HepG2 (cell line): ENCODE measurements around the gene ATG3. TPM values are rescaled to one million over a fixed set of nuclear protein-coding genes. Genes with fewer than 3 reads are reported as not detected.

Experiments
- ATAC-seq: fragments of 200-7000 bp; cut with Tn5 transposase; 3 replicates; pipeline ENCODE4 v1.9.1; 2020; ENCODE audit warnings: mild to moderate bottlenecking, moderate library complexity
- BruUV-seq: library from RNA; stranded (reverse); fragments of 400-500 nt; replicated peaks from 2 replicates; lab custom pipeline; 2021; lab: Mats Ljungman, UMichigan
- CTCF ChIA-PET: fragments of 300-600 bp; formaldehyde crosslinking; extraction: SDS; loops from one replicate; lab custom pipeline; 2021; ENCODE audit warnings: low total read pairs, inconsistent platforms, low intra/inter-chr PET ratio; lab: Yijun Ruan, JAX
- POLR2A ChIA-PET: fragments of 350-600 bp; sonication (Branson Sonifier 250); formaldehyde crosslinking; loops from one replicate; lab custom pipeline; 2020; ENCODE audit warnings: antibody characterized with exemption, inconsistent platforms; lab: Yijun Ruan, JAX
- DNase-seq: peaks from one replicate; pipeline ENCODE4 v3.0.0-alpha.2; 2015; ENCODE audit warnings: low spot score
- FAIRE-seq: peaks from 3 replicates; lab custom pipeline; 2011; peaks lifted over from hg19 to GRCh38; lab: Jason Lieb, UNC
- H2AFZ ChIP-seq: one replicate; pipeline ENCODE4 v1.6.1; 2011; ENCODE audit warnings: low read length, inconsistent platforms
- H3K27ac ChIP-seq: fragments of 300-600 bp; 3 replicates; pipeline ENCODE4 v1.8.0; 2011; ENCODE audit warnings: mixed run types, mild to moderate bottlenecking, mixed read lengths, low read length, inconsistent platforms; ENCODE audit not compliant: insufficient read depth; ENCODE audit errors: extremely low read length
- H3K27me3 ChIP-seq, 2 experiments: fragments of 200-600 bp in 1 of 2; 2 replicates in 1 of 2; 3 replicates in 1 of 2; pipeline versions ENCODE4 v1.6.0 to v1.8.0; 2011; ENCODE audit warnings: low read length in 2 of 2, mild to moderate bottlenecking in 2 of 2, moderate library complexity in 2 of 2, inconsistent platforms in 1 of 2; ENCODE audit not compliant: insufficient read depth in 2 of 2, control insufficient read depth in 1 of 2
- H3K36me3 ChIP-seq, 2 experiments: fragments of 200-600 bp in 1 of 2; replicated peaks in 1 of 2; 2 replicates in 1 of 2; 3 replicates in 1 of 2; pipeline versions ENCODE4 v1.5.1 to v1.8.0; 2011; ENCODE audit warnings: low read length in 2 of 2, inconsistent platforms in 1 of 2; ENCODE audit not compliant: insufficient read depth in 2 of 2, control insufficient read depth in 1 of 2
- H3K4me1 ChIP-seq: 2 replicates; pipeline ENCODE4 v1.5.1; 2012; ENCODE audit warnings: low read length, inconsistent platforms; ENCODE audit not compliant: insufficient read depth
- H3K4me2 ChIP-seq: 2 replicates; pipeline ENCODE4 v1.6.0; 2011; ENCODE audit warnings: low read depth, low read length, inconsistent platforms
- H3K4me3 ChIP-seq, 3 experiments: fragments of 200-600 bp in 1 of 3; sonication (generic), shearing (Covaris generic) in 1 of 3; replicated peaks in 1 of 3; 2 replicates each; pipeline ENCODE4 v1.5.1; 2011 to 2016; ENCODE audit warnings: low read length in 3 of 3, inconsistent platforms in 2 of 3, low read depth in 2 of 3, mild to moderate bottlenecking in 2 of 3, control low read depth in 1 of 3, mixed read lengths in 1 of 3; ENCODE audit not compliant: insufficient read depth in 1 of 3
- H3K79me2 ChIP-seq: one replicate; pipeline ENCODE4 v1.6.1; 2011; ENCODE audit warnings: low read length, inconsistent platforms; ENCODE audit not compliant: insufficient read depth
- H3K9ac ChIP-seq: 2 replicates; pipeline ENCODE4 v1.6.0; 2011; ENCODE audit warnings: mild to moderate bottlenecking, low read depth, low read length, inconsistent platforms; ENCODE audit not compliant: insufficient read depth
- H3K9me3 ChIP-seq: 2 replicates; pipeline ENCODE4 v1.5.1; 2012; ENCODE audit warnings: mild to moderate bottlenecking, low read length
- H4K20me1 ChIP-seq: 2 replicates; pipeline ENCODE4 v1.6.0; 2011; ENCODE audit warnings: inconsistent platforms, mild to moderate bottlenecking, low read length, moderate library complexity; ENCODE audit not compliant: insufficient read depth
- CHCHD3 ChIP-seq: sonication (generic); formaldehyde crosslinking; IDR thresholded peaks from 2 replicates; pipeline ENCODE4 v1.8.0; 2022; ENCODE audit warnings: mild to moderate bottlenecking, missing genetic modification reagents, moderate library complexity
- HIVEP1 ChIP-seq: sonication (generic); formaldehyde crosslinking; IDR thresholded peaks from 2 replicates; pipeline ENCODE4 v1.4.0; 2020; ENCODE audit warnings: mild to moderate bottlenecking, missing genetic modification reagents
- MIXL1 ChIP-seq: IDR thresholded peaks from 2 replicates; pipeline ENCODE4 v1.6.1; 2016
- MTERF4 ChIP-seq: sonication (generic); formaldehyde crosslinking; IDR thresholded peaks from 2 replicates; pipeline ENCODE4 v1.8.0; 2023; ENCODE audit warnings: mild to moderate bottlenecking, missing genetic modification reagents
- MXI1 ChIP-seq: IDR thresholded peaks from 3 replicates; pipeline ENCODE4 v1.6.1; 2012; ENCODE audit warnings: low read depth, low read length, inconsistent platforms, borderline replicate concordance
- NR0B2 ChIP-seq: sonication (generic); formaldehyde crosslinking; IDR thresholded peaks from 2 replicates; pipeline ENCODE4 v1.4.0; 2020; ENCODE audit warnings: mild to moderate bottlenecking, missing genetic modification reagents
- STAG1 ChIP-seq: sonication (generic); formaldehyde crosslinking; IDR thresholded peaks from 2 replicates; pipeline ENCODE4 v1.4.0; 2020; ENCODE audit warnings: missing genetic modification reagents
- TFDP1 ChIP-seq: IDR thresholded peaks from 2 replicates; pipeline ENCODE4 v1.6.1; 2016; ENCODE audit warnings: missing compliant biosample characterization, missing genetic modification reagents, borderline replicate concordance
- TP53 ChIP-seq: sonication (generic); formaldehyde crosslinking; conservative IDR thresholded peaks from 2 replicates; pipeline ENCODE4 v1.4.0; 2020; ENCODE audit warnings: missing genetic modification reagents
- XRCC5 ChIP-seq: fragments of 200-400 bp; formaldehyde crosslinking; optimal IDR thresholded peaks from 2 replicates; pipeline ENCODE3; 2017; ENCODE audit warnings: mild to moderate bottlenecking, low read length
- ZMAT3 ChIP-seq: sonication (generic); formaldehyde crosslinking; conservative IDR thresholded peaks from 2 replicates; pipeline ENCODE4 v1.7.0; 2021; ENCODE audit warnings: missing genetic modification reagents
- ZNF639 ChIP-seq: conservative IDR thresholded peaks from 2 replicates; pipeline ENCODE4 v1.6.1; 2018; ENCODE audit warnings: missing genetic modification reagents
- WGBS: methylation state at CpG from one replicate; pipeline ENCODE4 v1.1.6; 2017; ENCODE audit warnings: low lambda C conversion rate; 5-methylcytosine and 5-hydroxymethylcytosine counted together
- in situ Hi-C: cut with HindIII; loops from 2 replicates; pipeline ENCODE4 v1.10.0; 2017; ENCODE audit warnings: low pct_unique_long_range_greater_than_20kb; ENCODE audit not compliant: extremely low pct_ligation_motif_present
- intact Hi-C: fragments of 100-400 bp; cut with micrococcal nuclease; formaldehyde crosslinking; loops from one replicate; pipeline ENCODE4 v1.10.0; 2022; ENCODE audit not compliant: unreplicated experiment
- polyA plus RNA-seq, 8 experiments: library from polyadenylated mRNA; depleted of rRNA in 3 of 8; stranded (reverse) in 7 of 8; unstranded in 1 of 8; fragments of >200 nt; fragmentation: Illumina TruSeq in 4 of 8; extraction: Trizol in 4 of 8; gene quantifications; 2 replicates each; pipeline versions ENCODE4 v1.2.1 to v1.2.3, GENCODE V29; 2011 to 2016; ENCODE audit warnings: low read depth in 4 of 8, missing spikeins in 1 of 8, mixed read lengths in 1 of 8; ENCODE audit not compliant: insufficient read depth in 1 of 8
- total RNA-seq, 5 experiments: library from RNA; depleted of rRNA; stranded (reverse); fragments of >200 nt; fragmentation: Illumina TruSeq; extraction: Trizol; gene quantifications; 2 replicates each; pipeline ENCODE4 v1.2.3, GENCODE V29; 2016; ENCODE audit warnings: low read depth in 1 of 5
- TF ChIP-seq, protein P1 (sequence below): sonication (generic); formaldehyde crosslinking; IDR thresholded peaks from 2 replicates; pipeline ENCODE4 v1.5.0; 2020; ENCODE audit warnings: mild to moderate bottlenecking, missing genetic modification reagents, moderate library complexity

Gene ATG3
- total and polyA plus RNA-seq, 2 of the 13 experiments (the other 11 are each of a cell fraction or from before 2014, with no cell fraction given), result 19.6 to 34.8 TPM

DNA sequence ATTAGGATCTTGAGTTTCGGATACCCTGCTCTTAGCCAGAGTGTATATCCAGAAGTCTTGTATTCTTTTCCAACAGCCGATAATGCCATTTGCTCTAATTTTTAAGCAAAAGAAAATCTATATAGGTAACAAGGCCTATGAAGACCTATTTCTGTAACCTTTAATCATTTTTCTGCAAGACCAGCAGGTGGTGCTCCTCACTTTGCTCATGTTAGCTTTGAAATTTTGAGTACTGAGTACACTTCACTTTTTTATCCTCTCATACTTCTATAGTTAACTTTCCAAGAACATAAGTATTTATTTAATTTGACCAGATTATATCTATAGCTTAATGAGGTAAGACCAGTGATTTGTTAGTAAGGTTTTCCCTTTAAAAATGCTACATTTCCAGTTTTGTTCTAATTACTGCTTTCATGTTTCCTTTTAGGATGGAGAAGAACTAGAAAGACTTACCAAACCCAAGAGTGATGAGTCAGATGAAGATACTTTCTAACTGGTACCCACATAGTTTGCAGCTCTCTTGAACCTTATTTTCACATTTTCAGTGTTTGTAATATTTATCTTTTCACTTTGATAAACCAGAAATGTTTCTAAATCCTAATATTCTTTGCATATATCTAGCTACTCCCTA, 20.6 kb upstream of the ATG3 start:
- 67% methylated on average over 2 of the region's 2 CpGs for WGBS
- DNase-seq, result peak; percentile 21
- Histone ChIP-seq H3K36me3 (peaks cover 5 to 16% of the 10 kb centered on the region in 2 experiments; a peak in 3 of 5 replicates), H3K79me2 (no peaks in the 10 kb centered on the region), H2AFZ (no peak overlapping the region), H3K27me3 (no peaks in the 10 kb centered on the region), H3K4me2 (no peak overlapping the region), H4K20me1 (no peaks in the 10 kb centered on the region), H3K9ac (no peak overlapping the region), H3K4me1 (no peaks in the 10 kb centered on the region), H3K27ac (no peak overlapping the region), H3K4me3 (no peak overlapping the region), H3K9me3 (no peaks in the 10 kb centered on the region)
- ChIA-PET POLR2A (no interaction called here), CTCF (no interaction called here)
- in situ Hi-C loops, result no loop called here
- intact Hi-C loops, result loop anchor here (2.0 kb wide), 1 partner anchor 398 kb away; no protein-coding TSS in a partner anchor
- BruUV-seq, result no TSS peak
- no peak for FAIRE-seq
- peak; percentile 58 for ATAC-seq
- TF ChIP-seq STAG1 (peak; percentile 37), ZNF639 (CRISPR knock-in tag) (no peak), TP53 (CRISPR knock-in tag) (no peak)
- TF ChIP-seq, protein P1, sequence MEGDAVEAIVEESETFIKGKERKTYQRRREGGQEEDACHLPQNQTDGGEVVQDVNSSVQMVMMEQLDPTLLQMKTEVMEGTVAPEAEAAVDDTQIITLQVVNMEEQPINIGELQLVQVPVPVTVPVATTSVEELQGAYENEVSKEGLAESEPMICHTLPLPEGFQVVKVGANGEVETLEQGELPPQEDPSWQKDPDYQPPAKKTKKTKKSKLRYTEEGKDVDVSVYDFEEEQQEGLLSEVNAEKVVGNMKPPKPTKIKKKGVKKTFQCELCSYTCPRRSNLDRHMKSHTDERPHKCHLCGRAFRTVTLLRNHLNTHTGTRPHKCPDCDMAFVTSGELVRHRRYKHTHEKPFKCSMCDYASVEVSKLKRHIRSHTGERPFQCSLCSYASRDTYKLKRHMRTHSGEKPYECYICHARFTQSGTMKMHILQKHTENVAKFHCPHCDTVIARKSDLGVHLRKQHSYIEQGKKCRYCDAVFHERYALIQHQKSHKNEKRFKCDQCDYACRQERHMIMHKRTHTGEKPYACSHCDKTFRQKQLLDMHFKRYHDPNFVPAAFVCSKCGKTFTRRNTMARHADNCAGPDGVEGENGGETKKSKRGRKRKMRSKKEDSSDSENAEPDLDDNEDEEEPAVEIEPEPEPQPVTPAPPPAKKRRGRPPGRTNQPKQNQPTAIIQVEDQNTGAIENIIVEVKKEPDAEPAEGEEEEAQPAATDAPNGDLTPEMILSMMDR (CRISPR knock-in tag), result peak; percentile 50

- Histone ChIP-seq H3K36me3 (peaks cover 2 to 16% of the 10 kb centered on the region in 2 experiments; a peak in 3 of 5 replicates), H3K9ac (no peak overlapping the region), H3K4me1 (no peaks in the 10 kb centered on the region), H3K27ac (no peak overlapping the region), H3K4me2 (no peak overlapping the region), H3K4me3 (no peak overlapping the region), H3K27me3 (no peaks in the 10 kb centered on the region), H2AFZ (no peak overlapping the region), H4K20me1 (no peaks in the 10 kb centered on the region), H3K9me3 (no peaks in the 10 kb centered on the region), H3K79me2 (no peaks in the 10 kb centered on the region)
- BruUV-seq, result no TSS peak
- in situ Hi-C loops (no loop called here), intact Hi-C loops (no loop called here)
- DNase-seq (no peak), FAIRE-seq (no peak), ATAC-seq (no peak)
- WGBS, result 95% methylated on average over 3 of the region's 3 CpGs
- POLR2A ChIA-PET, result no interaction called here
- CTCF ChIA-PET, result no interaction called here
- no peak for TF ChIP-seq NR0B2 (CRISPR knock-in tag)
- TF ChIP-seq TFDP1 (CRISPR knock-in tag), result no peak
- TF ChIP-seq CHCHD3 (CRISPR knock-in tag), result no peak
- no peak for TF ChIP-seq ZMAT3 (CRISPR knock-in tag)
- TF ChIP-seq MTERF4 (CRISPR knock-in tag), result no peak
- TF ChIP-seq MXI1, result no peak
- TF ChIP-seq HIVEP1 (CRISPR knock-in tag), result no peak
- no peak for TF ChIP-seq XRCC5
- TF ChIP-seq MIXL1, result no peak
Observed at GRCh38 chr3:112579697-112580096, 17.9 kb upstream of the ATG3 start.
